ENCODE data around the gene ZRANB3. TPM values are rescaled to one million over a fixed set of nuclear protein-coding genes. Genes with fewer than 3 reads are reported as not detected.
"Not testable (repeated sequence)": the region's sequence is repeated elsewhere in the genome, so short reads cannot be mapped to it uniquely, and the experiment has no call there.

The ZRANB3 gene
- total RNA-seq, 1 experiment from 2014 or later, result 11.3 TPM

GRCh38 chr2:135125940-135126339 lies 405.1 kb downstream of the ZRANB3 start:
- Histone ChIP-seq H2AFZ (no peak overlapping the region), H3K4me2 (no peak overlapping the region), H3K4me3 (no peak overlapping the region), H3K27ac (peak overlapping the region; percentile 70), H3K27me3 (ENCODE audit: insufficient read depth, low read depth) (no peaks in the 10 kb centered on the region), H3K36me3 (ENCODE audit: low read depth) (peaks cover 12% of the 10 kb centered on the region; the same call in 1 of the 2 replicates), H4K20me1 (ENCODE audit: insufficient read depth) (no peaks in the 10 kb centered on the region), H3K4me1 (replicated peaks; ENCODE audit: insufficient read depth) (peaks cover 10% of the 10 kb centered on the region; the same call in 1 of the 2 replicates), H3K9me3 (ENCODE audit: insufficient read depth, low read depth) (no peaks in the 10 kb centered on the region), H3K9me2 (ENCODE audit: insufficient read depth) (no peaks in the 10 kb centered on the region), H3K79me2 (ENCODE audit: low read depth) (no peaks in the 10 kb centered on the region), H3F3A (ENCODE audit: insufficient read depth, low read depth) (no peaks in the 10 kb centered on the region; the same call in 1 of the 2 replicates)
- intact Hi-C loops (cut with micrococcal nuclease; ENCODE audit: unreplicated experiment), result no loop called here
- BruUV-seq (replicated peaks), result no TSS peak
- TF ChIP-seq CTCF (conservative IDR thresholded peaks at IDR 0.05) (no peak), EZH2 (IDR thresholded peaks at IDR 0.05; ENCODE audit: low read depth) (no peak)
- POLR2A ChIA-PET (ENCODE audit: unreplicated experiment), result no interaction called here
- DNase-seq, result no peak
- CTCF ChIA-PET, result no interaction called here

GRCh38 chr2:135124924-135125886 lies 405.8 kb downstream of the ZRANB3 start:
- Histone ChIP-seq H3K9me2 (ENCODE audit: insufficient read depth) (no peaks in the 10 kb centered on the region), H3K27me3 (ENCODE audit: insufficient read depth, low read depth) (no peaks in the 10 kb centered on the region), H3F3A (ENCODE audit: insufficient read depth, low read depth) (no peaks in the 10 kb centered on the region; the same call in 1 of the 2 replicates), H4K20me1 (ENCODE audit: insufficient read depth) (no peaks in the 10 kb centered on the region), H3K4me2 (no peak overlapping the region), H2AFZ (no peak overlapping the region), H3K27ac (peak overlapping the region; percentile 70), H3K4me3 (no peak overlapping the region), H3K9me3 (ENCODE audit: insufficient read depth, low read depth) (no peaks in the 10 kb centered on the region), H3K36me3 (ENCODE audit: low read depth) (peaks cover 12% of the 10 kb centered on the region; the same call in 1 of the 2 replicates), H3K4me1 (replicated peaks; ENCODE audit: insufficient read depth) (peaks cover 10% of the 10 kb centered on the region; the same call in 1 of the 2 replicates), H3K79me2 (ENCODE audit: low read depth) (no peaks in the 10 kb centered on the region)
- CTCF ChIA-PET, result interaction anchor here (0.6 kb wide), 1 partner anchor 34 kb away, joined by 3 read pairs; no protein-coding TSS in a partner anchor
- TF ChIP-seq CTCF (conservative IDR thresholded peaks at IDR 0.05) (no peak), EZH2 (IDR thresholded peaks at IDR 0.05; ENCODE audit: low read depth) (no peak)
- no TSS peak for BruUV-seq (replicated peaks)
- POLR2A ChIA-PET (ENCODE audit: unreplicated experiment), result interaction anchor here (0.7 kb wide), 1 partner anchor 39 kb away, joined by 4 read pairs; no protein-coding TSS in a partner anchor
- intact Hi-C loops (cut with micrococcal nuclease; ENCODE audit: unreplicated experiment), result no loop called here
- DNase-seq, result no peak

- H3K9me2 ChIP-seq (ENCODE audit: insufficient read depth); POLR2A ChIA-PET (ENCODE audit: unreplicated experiment); H3K4me3 ChIP-seq; DNase-seq; BruUV-seq (replicated peaks); intact Hi-C loops (cut with micrococcal nuclease; ENCODE audit: unreplicated experiment); H3K27ac ChIP-seq; H2AFZ ChIP-seq; CTCF ChIA-PET; H3K79me2 ChIP-seq (ENCODE audit: low read depth); H3K27me3 ChIP-seq (ENCODE audit: insufficient read depth, low read depth); H4K20me1 ChIP-seq (ENCODE audit: insufficient read depth); H3K4me2 ChIP-seq; H3K4me1 ChIP-seq (replicated peaks; ENCODE audit: insufficient read depth); H3F3A ChIP-seq (ENCODE audit: insufficient read depth, low read depth); H3K9me3 ChIP-seq (ENCODE audit: insufficient read depth, low read depth): not testable (repeated sequence)
- H3K36me3 ChIP-seq (ENCODE audit: low read depth), result peaks cover 12% of the 10 kb centered on the region; the same call in 1 of the 2 replicates
Observed at GRCh38 chr2:135121658-135122039, 409.4 kb downstream of the ZRANB3 start.
